ENCODE results near the gene IFNA8.
"Not testable (repeated sequence)": the region's sequence is repeated elsewhere in the genome, so short reads cannot be mapped to it uniquely, and the experiment has no call there.

The IFNA8 gene

DNA sequence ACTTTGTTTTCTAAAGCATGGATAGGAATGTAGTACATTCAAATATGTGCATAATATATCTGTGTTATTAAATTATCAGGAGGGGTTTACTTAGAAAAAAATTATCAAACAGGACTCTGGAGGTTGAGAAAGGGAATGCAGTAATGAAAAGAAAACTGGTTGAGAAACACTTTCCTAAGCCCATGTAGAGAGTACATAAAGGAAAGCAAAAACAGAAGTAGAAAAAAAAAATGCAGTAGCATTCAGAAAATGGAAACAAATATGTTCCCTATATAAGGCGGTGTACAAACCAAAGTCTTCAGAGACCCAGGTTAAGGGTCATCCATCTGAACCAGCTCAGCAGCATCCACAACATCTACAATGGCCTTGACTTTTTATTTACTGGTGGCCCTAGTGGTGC is at the start of gene IFNA8:
Gene IFNA8 (plus strand): TSS at position 301 of the 400 bp plus-strand sequence. CDS start 60 bp downstream, at position 361.
- TF ChIP-seq, protein P1, sequence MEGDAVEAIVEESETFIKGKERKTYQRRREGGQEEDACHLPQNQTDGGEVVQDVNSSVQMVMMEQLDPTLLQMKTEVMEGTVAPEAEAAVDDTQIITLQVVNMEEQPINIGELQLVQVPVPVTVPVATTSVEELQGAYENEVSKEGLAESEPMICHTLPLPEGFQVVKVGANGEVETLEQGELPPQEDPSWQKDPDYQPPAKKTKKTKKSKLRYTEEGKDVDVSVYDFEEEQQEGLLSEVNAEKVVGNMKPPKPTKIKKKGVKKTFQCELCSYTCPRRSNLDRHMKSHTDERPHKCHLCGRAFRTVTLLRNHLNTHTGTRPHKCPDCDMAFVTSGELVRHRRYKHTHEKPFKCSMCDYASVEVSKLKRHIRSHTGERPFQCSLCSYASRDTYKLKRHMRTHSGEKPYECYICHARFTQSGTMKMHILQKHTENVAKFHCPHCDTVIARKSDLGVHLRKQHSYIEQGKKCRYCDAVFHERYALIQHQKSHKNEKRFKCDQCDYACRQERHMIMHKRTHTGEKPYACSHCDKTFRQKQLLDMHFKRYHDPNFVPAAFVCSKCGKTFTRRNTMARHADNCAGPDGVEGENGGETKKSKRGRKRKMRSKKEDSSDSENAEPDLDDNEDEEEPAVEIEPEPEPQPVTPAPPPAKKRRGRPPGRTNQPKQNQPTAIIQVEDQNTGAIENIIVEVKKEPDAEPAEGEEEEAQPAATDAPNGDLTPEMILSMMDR (IDR thresholded peaks at IDR 0.05), result no peak
- Histone ChIP-seq H3K36me3 (no peaks in the 10 kb centered on the region), H3K9me3 (no peaks in the 10 kb centered on the region), H3K4me1 (ENCODE audit: control insufficient read depth in 1 of 2, insufficient read depth in 1 of 2, low read depth in 1 of 2, low read length in 1 of 2) (no peaks in the 10 kb centered on the region), H3K4me3 (ENCODE audit: low read depth in 1 of 2, low read length in 1 of 2) (no peak within 1 kb of the TSS), H3K27me3 (peaks cover 23% of the 10 kb centered on the region), H3K27ac (no peak within 1 kb of the TSS)

- TF ChIP-seq, protein P1 (IDR thresholded peaks at IDR 0.05), result no peak
- Histone ChIP-seq H3K4me3 (ENCODE audit: low read depth in 1 of 2, low read length in 1 of 2) (no peak overlapping the region), H3K27me3 (no peaks in the 10 kb centered on the region), H3K9me3 (no peaks in the 10 kb centered on the region), H3K27ac (no peak overlapping the region), H3K4me1 (ENCODE audit: control insufficient read depth in 1 of 2, insufficient read depth in 1 of 2, low read depth in 1 of 2, low read length in 1 of 2) (peaks cover 0 to 4% of the 10 kb centered on the region in 2 experiments), H3K36me3 (no peaks in the 10 kb centered on the region)
Observed at GRCh38 chr9:21362287-21362686, 46.6 kb upstream of the IFNA8 start.

DNA sequence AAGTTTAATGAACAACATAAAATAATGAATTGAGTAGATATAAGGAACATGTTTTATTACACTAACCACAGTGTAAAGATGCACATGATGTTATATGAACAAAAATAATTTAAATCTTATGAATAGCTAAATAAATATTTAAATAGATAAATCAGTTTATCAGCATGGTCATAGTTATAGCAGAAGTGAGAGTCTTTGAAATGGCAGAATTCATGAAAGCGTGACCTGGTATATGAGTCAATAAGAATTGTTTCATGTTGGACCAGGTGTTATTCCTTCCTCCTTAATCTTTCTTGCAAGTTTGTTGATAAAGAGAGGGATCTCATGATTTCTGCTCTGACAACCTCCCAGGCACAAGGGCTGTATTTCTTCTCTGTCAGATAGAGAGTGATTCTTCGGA is 41.7 kb upstream of the IFNA8 start:
- H3K36me3 ChIP-seq; H3K27ac ChIP-seq; H3K4me3 ChIP-seq (ENCODE audit: low read depth in 1 of 2, low read length in 1 of 2); H3K4me1 ChIP-seq (ENCODE audit: control insufficient read depth in 1 of 2, insufficient read depth in 1 of 2, low read depth in 1 of 2, low read length in 1 of 2); H3K27me3 ChIP-seq; H3K9me3 ChIP-seq: not testable (repeated sequence)

DNA sequence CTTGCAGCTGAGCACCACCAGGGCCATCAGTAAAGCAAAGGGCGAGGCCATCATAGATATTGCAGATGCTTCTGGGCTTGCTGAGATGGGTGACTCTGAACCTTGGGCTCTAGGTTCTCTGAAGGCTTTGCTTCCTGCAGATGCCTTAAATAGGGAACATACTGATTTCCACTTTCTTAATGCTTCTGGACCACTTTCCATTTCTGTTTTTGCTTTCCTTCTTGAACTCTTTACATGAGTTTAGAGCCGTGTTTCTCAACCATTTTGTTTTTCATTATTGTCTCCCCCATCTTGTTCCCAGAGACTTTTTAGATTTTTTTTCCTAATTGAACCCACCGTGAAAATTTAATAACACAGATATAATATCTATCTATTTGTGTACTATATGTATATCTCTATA is 41.0 kb upstream of the IFNA8 start, which contains the start of gene IFNA13:
Gene IFNA13 (minus strand): TSS at position 101 of the 400 bp plus-strand sequence. CDS start 47 bp downstream, at position 54.
- H3K4me3 ChIP-seq (ENCODE audit: low read depth in 1 of 2, low read length in 1 of 2), result no peak within 1 kb of the TSS
- TF ChIP-seq, protein P1 (IDR thresholded peaks at IDR 0.05), result no peak

GRCh38 chr9:21371467-21371866 is 37.5 kb upstream of the IFNA8 start:
- H3K27ac ChIP-seq; H3K4me3 ChIP-seq (ENCODE audit: low read depth in 1 of 2, low read length in 1 of 2); H3K4me1 ChIP-seq (ENCODE audit: control insufficient read depth in 1 of 2, insufficient read depth in 1 of 2, low read depth in 1 of 2, low read length in 1 of 2); H3K27me3 ChIP-seq; H3K9me3 ChIP-seq; H3K36me3 ChIP-seq: not testable (repeated sequence)

More for the DNA sequence above, 41.0 kb upstream of the IFNA8 start, which contains the start of gene IFNA13:
- Histone ChIP-seq H3K27ac (no peak within 1 kb of the TSS), H3K4me1 (ENCODE audit: control insufficient read depth in 1 of 2, insufficient read depth in 1 of 2, low read depth in 1 of 2, low read length in 1 of 2) (no peaks in the 10 kb centered on the region), H3K36me3 (no peaks in the 10 kb centered on the region), H3K9me3 (no peaks in the 10 kb centered on the region), H3K27me3 (no peaks in the 10 kb centered on the region)

GRCh38 chr9:21381448-21382339 is 27.2 kb upstream of the IFNA8 start:
- Histone ChIP-seq H3K4me1 (ENCODE audit: control insufficient read depth in 1 of 2, insufficient read depth in 1 of 2, low read depth in 1 of 2, low read length in 1 of 2) (peaks cover 6 to 21% of the 10 kb centered on the region in 2 experiments), H3K9me3 (no peaks in the 10 kb centered on the region), H3K4me3 (ENCODE audit: low read depth in 1 of 2, low read length in 1 of 2) (no peak overlapping the region), H3K27me3 (no peaks in the 10 kb centered on the region), H3K36me3 (no peaks in the 10 kb centered on the region), H3K27ac (no peak overlapping the region)
- TF ChIP-seq, protein P1 (IDR thresholded peaks at IDR 0.05), result no peak

Measured in neutrophil (primary cell).